Right ventricle myocardium inferior (tissue), 1 donor: Measurements from ENCODE around the gene PTGDR. TPM values are rescaled to one million over a fixed set of nuclear protein-coding genes. Genes with fewer than 3 reads are reported as not detected.

Experiments used
- ATAC-seq: fragments of 200-7000 bp; cut with Tn5 transposase; one replicate; pipeline ENCODE4 v1.9.1; 2020; ENCODE audit warnings: mild to moderate bottlenecking, moderate library complexity
- DNase-seq: peaks from one replicate; pipeline ENCODE4 v3.0.0; 2021; ENCODE audit errors: missing footprints
- intact Hi-C: fragments of 100-400 bp; cut with DNase I; formaldehyde crosslinking; loops from one replicate; pipeline ENCODE4 v1.11.0; 2022
- long read RNA-seq: library from polyadenylated mRNA; unstranded; transcript quantifications from one replicate; pipeline ENCODE4 v2.0.0, GENCODE V29; 2021
- total RNA-seq: library from RNA; stranded (reverse); fragmentation: NEBNext Ultra II Directional; extraction: Animal tissue kit (Norgen Biotek cat#: 25700); gene quantifications from one replicate; pipeline ENCODE4 v1.2.1, GENCODE V29; 2021
- donor health status: DM: no; HTN: yes; CAD: no; lungs with severe emphysema.

Gene PTGDR
- 0.89 TPM for total RNA-seq
- long read RNA-seq, result 0 reads

GRCh38 chr14:52267501-52268278, at the start of gene PTGDR:
TSS of gene PTGDR (plus strand) at chr14:52267698. CDS start at chr14:52267815, 117 bp downstream.
- intact Hi-C loops, result loop anchor here (10.0 kb wide), 1 partner anchor 273 kb away; no protein-coding TSS in a partner anchor
- DNase-seq, result peak; percentile 75
- peak; percentile 33 for ATAC-seq

- ATAC-seq (no peak), DNase-seq (no peak)
- intact Hi-C loops, result no loop called here
Observed at GRCh38 chr14:52219488-52220084, 47.9 kb upstream of the PTGDR start.

GRCh38 chr14:52220924-52221811, 46.3 kb upstream of the PTGDR start:
- no peak for ATAC-seq
- no peak for DNase-seq
- intact Hi-C loops, result no loop called here

- intact Hi-C loops, result no loop called here
- DNase-seq (no peak), ATAC-seq (no peak)
Observed at GRCh38 chr14:52222901-52223300, 44.6 kb upstream of the PTGDR start.

GRCh38 chr14:52227619-52228222, 39.8 kb upstream of the PTGDR start:
- intact Hi-C loops, result no loop called here
- DNase-seq (no peak), ATAC-seq (no peak)

GRCh38 chr14:52233693-52234092, 33.8 kb upstream of the PTGDR start:
- intact Hi-C loops, result no loop called here
- no peak for DNase-seq
- ATAC-seq, result no peak

- intact Hi-C loops, result no loop called here
- DNase-seq (no peak), ATAC-seq (no peak)
Observed at GRCh38 chr14:52235434-52235833, 32.1 kb upstream of the PTGDR start.

- DNase-seq (no peak), ATAC-seq (no peak)
- intact Hi-C loops, result no loop called here
Observed at GRCh38 chr14:52235866-52236510, 31.5 kb upstream of the PTGDR start.

- ATAC-seq, result no peak
- intact Hi-C loops, result no loop called here
Observed at GRCh38 chr14:52238682-52239081, 28.8 kb upstream of the PTGDR start.

GRCh38 chr14:52240623-52241022, 26.9 kb upstream of the PTGDR start:
- ATAC-seq (no peak), DNase-seq (no peak)
- intact Hi-C loops, result no loop called here

More at GRCh38 chr14:52238682-52239081, 28.8 kb upstream of the PTGDR start:
- DNase-seq, result no peak

- DNase-seq (no peak), ATAC-seq (no peak)
- intact Hi-C loops, result no loop called here
Observed at GRCh38 chr14:52241087-52241793, 26.3 kb upstream of the PTGDR start.

GRCh38 chr14:52244328-52244727, 23.2 kb upstream of the PTGDR start:
- DNase-seq, result no peak
- ATAC-seq, result no peak
- intact Hi-C loops, result no loop called here

- intact Hi-C loops, result no loop called here
- no peak for ATAC-seq
- DNase-seq, result no peak
Observed at GRCh38 chr14:52244997-52245396, 22.5 kb upstream of the PTGDR start.

GRCh38 chr14:52248057-52248456, 19.4 kb upstream of the PTGDR start:
- intact Hi-C loops, result no loop called here
- DNase-seq (no peak), ATAC-seq (no peak)

- intact Hi-C loops, result no loop called here
- ATAC-seq, result no peak
- DNase-seq, result no peak
Observed at GRCh38 chr14:52251724-52252123, 15.8 kb upstream of the PTGDR start.

GRCh38 chr14:52253503-52253902, 14.0 kb upstream of the PTGDR start:
- no peak for ATAC-seq
- DNase-seq, result no peak
- intact Hi-C loops, result no loop called here

GRCh38 chr14:52254086-52254485, 13.4 kb upstream of the PTGDR start:
- ATAC-seq (no peak), DNase-seq (no peak)
- intact Hi-C loops, result no loop called here

- no peak for DNase-seq
- intact Hi-C loops, result no loop called here
- ATAC-seq, result no peak
Observed at GRCh38 chr14:52258783-52259182, 8.7 kb upstream of the PTGDR start.
